Neutrophil (primary cell): ENCODE measurements around the gene ARPC1B.

Source experiments
- H3K27ac ChIP-seq: fragments of 200-600 bp; sonication (generic); 2 replicates; pipeline ENCODE4 v1.5.1; 2016; ENCODE audit warnings: mild to moderate bottlenecking, moderate library complexity
- H3K27me3 ChIP-seq: fragments of 200-600 bp; sonication (generic); 2 replicates; pipeline ENCODE4 v1.6.0; 2016; ENCODE audit warnings: mild to moderate bottlenecking
- H3K36me3 ChIP-seq: fragments of 200-600 bp; sonication (generic); 2 replicates; pipeline ENCODE4 v1.5.1; 2017
- H3K4me1 ChIP-seq, 2 experiments: fragments of 200-600 bp in 1 of 2; sonication (generic) in 1 of 2; 1 replicate in 1 of 2; 2 replicates in 1 of 2; pipeline versions ENCODE4 v1.5.1 to v1.6.1; 2013 to 2016; ENCODE audit warnings: low read depth in 1 of 2, low read length in 1 of 2, mild to moderate bottlenecking in 1 of 2, moderate library complexity in 1 of 2; ENCODE audit not compliant: control insufficient read depth in 1 of 2, insufficient read depth in 1 of 2
- H3K4me3 ChIP-seq, 2 experiments: fragments of 200-600 bp in 1 of 2; sonication (generic) in 1 of 2; 1 replicate in 1 of 2; 2 replicates in 1 of 2; pipeline ENCODE4 v1.5.1; 2013 to 2016; ENCODE audit warnings: low read depth in 1 of 2, low read length in 1 of 2, mild to moderate bottlenecking in 1 of 2, moderate library complexity in 1 of 2
- H3K9me3 ChIP-seq: fragments of 200-600 bp; sonication (generic); 2 replicates; pipeline ENCODE4 v1.5.1; 2016
- TF ChIP-seq, protein P1 (sequence below): fragments of 200-600 bp; sonication (generic); IDR thresholded peaks from 2 replicates; pipeline ENCODE4 v1.5.1; 2016; ENCODE audit warnings: antibody characterized with exemption

Gene ARPC1B

GRCh38 chr7:99365318-99366141 lies 9.0 kb upstream of the ARPC1B start:
- no peaks in the 10 kb centered on the region for H3K4me1 ChIP-seq
- H3K27ac ChIP-seq: peak overlapping the region; percentile 8
- TF ChIP-seq, protein P1, sequence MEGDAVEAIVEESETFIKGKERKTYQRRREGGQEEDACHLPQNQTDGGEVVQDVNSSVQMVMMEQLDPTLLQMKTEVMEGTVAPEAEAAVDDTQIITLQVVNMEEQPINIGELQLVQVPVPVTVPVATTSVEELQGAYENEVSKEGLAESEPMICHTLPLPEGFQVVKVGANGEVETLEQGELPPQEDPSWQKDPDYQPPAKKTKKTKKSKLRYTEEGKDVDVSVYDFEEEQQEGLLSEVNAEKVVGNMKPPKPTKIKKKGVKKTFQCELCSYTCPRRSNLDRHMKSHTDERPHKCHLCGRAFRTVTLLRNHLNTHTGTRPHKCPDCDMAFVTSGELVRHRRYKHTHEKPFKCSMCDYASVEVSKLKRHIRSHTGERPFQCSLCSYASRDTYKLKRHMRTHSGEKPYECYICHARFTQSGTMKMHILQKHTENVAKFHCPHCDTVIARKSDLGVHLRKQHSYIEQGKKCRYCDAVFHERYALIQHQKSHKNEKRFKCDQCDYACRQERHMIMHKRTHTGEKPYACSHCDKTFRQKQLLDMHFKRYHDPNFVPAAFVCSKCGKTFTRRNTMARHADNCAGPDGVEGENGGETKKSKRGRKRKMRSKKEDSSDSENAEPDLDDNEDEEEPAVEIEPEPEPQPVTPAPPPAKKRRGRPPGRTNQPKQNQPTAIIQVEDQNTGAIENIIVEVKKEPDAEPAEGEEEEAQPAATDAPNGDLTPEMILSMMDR: peak; percentile 64
- peaks cover 78% of the 10 kb centered on the region for H3K36me3 ChIP-seq
- no peak overlapping the region for H3K4me3 ChIP-seq
- H3K9me3 ChIP-seq: no peaks in the 10 kb centered on the region
- H3K27me3 ChIP-seq: no peaks in the 10 kb centered on the region

DNA sequence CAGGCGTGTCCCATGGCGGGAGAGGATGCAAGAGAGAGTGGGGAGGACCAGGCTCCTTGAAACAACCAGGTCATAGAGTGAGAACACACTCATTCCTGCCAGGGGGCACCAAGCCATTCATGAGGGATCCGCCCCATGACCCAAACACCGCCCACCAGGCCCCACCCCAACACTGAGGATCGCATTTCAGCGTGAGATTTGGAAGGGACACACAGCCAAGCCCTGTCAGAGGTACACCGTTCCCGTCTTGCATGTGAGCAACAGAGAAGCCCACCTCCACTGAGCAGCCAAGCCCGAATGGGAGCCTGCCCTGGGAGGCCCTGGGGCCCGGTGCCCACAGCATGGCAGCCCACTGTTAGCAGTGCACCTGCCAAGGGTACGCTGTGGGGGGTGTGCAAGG lies 7.9 kb upstream of the ARPC1B start:
- TF ChIP-seq, protein P1: no peak
- Histone ChIP-seq H3K27me3 (no peaks in the 10 kb centered on the region), H3K4me1 (no peaks in the 10 kb centered on the region), H3K36me3 (peaks cover 68% of the 10 kb centered on the region), H3K27ac (no peak overlapping the region), H3K9me3 (no peaks in the 10 kb centered on the region), H3K4me3 (no peak overlapping the region)

GRCh38 chr7:99368750-99369389 lies 5.7 kb upstream of the ARPC1B start:
- H3K27ac ChIP-seq: no peak overlapping the region
- no peaks in the 10 kb centered on the region for H3K9me3 ChIP-seq
- H3K27me3 ChIP-seq: no peaks in the 10 kb centered on the region
- H3K4me1 ChIP-seq: peaks cover 4% of the 10 kb centered on the region in 2 experiments
- H3K4me3 ChIP-seq: no peak overlapping the region
- TF ChIP-seq, protein P1: no peak
- H3K36me3 ChIP-seq: peaks cover 48% of the 10 kb centered on the region

- no peaks in the 10 kb centered on the region for H3K27me3 ChIP-seq
- peaks cover 7 to 8% of the 10 kb centered on the region in 2 experiments for H3K4me1 ChIP-seq
- H3K27ac ChIP-seq: no peak overlapping the region
- H3K4me3 ChIP-seq: no peak overlapping the region
- H3K36me3 ChIP-seq: peaks cover 38% of the 10 kb centered on the region
- TF ChIP-seq, protein P1: no peak
- H3K9me3 ChIP-seq: no peaks in the 10 kb centered on the region
Measured at GRCh38 chr7:99369767-99370391, 4.7 kb upstream of the ARPC1B start.

GRCh38 chr7:99371376-99371920 lies 3.1 kb upstream of the ARPC1B start:
- no peaks in the 10 kb centered on the region for H3K27me3 ChIP-seq
- H3K36me3 ChIP-seq: peaks cover 25% of the 10 kb centered on the region
- peaks cover 17 to 20% of the 10 kb centered on the region in 2 experiments for H3K4me1 ChIP-seq
- H3K4me3 ChIP-seq: no peak overlapping the region
- no peak overlapping the region for H3K27ac ChIP-seq
- no peaks in the 10 kb centered on the region for H3K9me3 ChIP-seq
- TF ChIP-seq, protein P1: no peak
